OCI-LY1 (cell line): ENCODE data around the gene KLHL5.

Source experiments
- H2AFZ ChIP-seq: fragments of 200-600 bp; sonication (generic), shearing (Covaris generic); 2 replicates; pipeline ENCODE4 v1.6.0; 2014; ENCODE audit warnings: antibody characterized with exemption, mild to moderate bottlenecking, low read length
- H3F3A ChIP-seq: fragments of 200-600 bp; sonication (generic), shearing (Covaris generic); 2 replicates; pipeline ENCODE4 v1.6.0; 2014; ENCODE audit warnings: mild to moderate bottlenecking, antibody characterized with exemption, low read length, moderate library complexity; ENCODE audit not compliant: insufficient read depth
- H3K27ac ChIP-seq: fragments of 200-600 bp; sonication (generic); 2 replicates; pipeline ENCODE4 v1.5.1; 2014; ENCODE audit warnings: low read length, mixed run types, mild to moderate bottlenecking, low read depth; ENCODE audit not compliant: poor library complexity, severe bottlenecking
- H3K27me3 ChIP-seq: fragments of 200-600 bp; sonication (generic); 2 replicates; pipeline ENCODE4 v1.6.0; 2014; ENCODE audit warnings: antibody characterized with exemption, mild to moderate bottlenecking, low read length, moderate library complexity; ENCODE audit not compliant: insufficient read depth
- H3K36me3 ChIP-seq: fragments of 200-600 bp; sonication (generic); 2 replicates; pipeline ENCODE4 v1.6.1; 2014; ENCODE audit warnings: mild to moderate bottlenecking, antibody characterized with exemption, low read length, moderate library complexity, mixed read lengths; ENCODE audit not compliant: insufficient read depth
- H3K4me1 ChIP-seq: fragments of 200-600 bp; sonication (generic); 2 replicates; pipeline ENCODE4 v1.5.1; 2014; ENCODE audit warnings: mild to moderate bottlenecking, low read length, moderate library complexity; ENCODE audit not compliant: insufficient read depth, severe bottlenecking
- H3K4me2 ChIP-seq: fragments of 200-600 bp; sonication (generic), shearing (Covaris generic); 2 replicates; pipeline ENCODE4 v1.6.1; 2014; ENCODE audit warnings: low read length
- H3K4me3 ChIP-seq: fragments of 200-600 bp; sonication (generic); 2 replicates; pipeline ENCODE4 v1.5.1; 2014; ENCODE audit warnings: low read length, low read depth, mild to moderate bottlenecking, mixed read lengths; ENCODE audit not compliant: poor library complexity, severe bottlenecking
- H3K79me2 ChIP-seq: fragments of 200-600 bp; shearing (Covaris generic); 2 replicates; pipeline ENCODE4 v1.6.1; 2016; ENCODE audit warnings: mixed run types, low read length, mixed read lengths; ENCODE audit not compliant: insufficient read depth
- H3K9ac ChIP-seq: fragments of 200-600 bp; sonication (generic), shearing (Covaris generic); 2 replicates; pipeline ENCODE4 v1.6.1; 2014; ENCODE audit warnings: mild to moderate bottlenecking, low read length, mixed read lengths
- H3K9me2 ChIP-seq: fragments of 200-600 bp; sonication (generic), shearing (Covaris generic); 2 replicates; pipeline ENCODE4 v1.6.1; 2014; ENCODE audit warnings: low read depth, mild to moderate bottlenecking, low read length, mixed read lengths
- H3K9me3 ChIP-seq: fragments of 200-600 bp; shearing (Covaris generic); 2 replicates; pipeline ENCODE4 v1.6.1; 2014; ENCODE audit warnings: low read length, mixed read lengths
- H4K20me1 ChIP-seq: fragments of 200-600 bp; sonication (generic), shearing (Covaris generic); 2 replicates; pipeline ENCODE4 v1.6.0; 2016; ENCODE audit warnings: mild to moderate bottlenecking, low read length; ENCODE audit not compliant: insufficient read depth
- CTCF ChIP-seq: fragments of 200-600 bp; sonication (generic), shearing (Covaris generic); IDR thresholded peaks from 2 replicates; pipeline ENCODE4 v1.5.1; 2017; ENCODE audit warnings: mild to moderate bottlenecking, antibody characterized with exemption, low read length, moderate library complexity, mixed read lengths
- EZH2 ChIP-seq: fragments of 200-600 bp; sonication (generic), shearing (Covaris generic); IDR thresholded peaks from 2 replicates; pipeline ENCODE4 v1.8.0; 2017; ENCODE audit warnings: borderline replicate concordance, mixed run types, mild to moderate bottlenecking, antibody characterized with exemption, low read length, moderate library complexity, mixed read lengths

Gene KLHL5

GRCh38 chr4:39068907-39069306 lies 6.9 kb downstream of the KLHL5 start:
- no peaks in the 10 kb centered on the region for H3K4me1 ChIP-seq
- no peaks in the 10 kb centered on the region for H3K27me3 ChIP-seq
- H2AFZ ChIP-seq, result no peak overlapping the region
- no peaks in the 10 kb centered on the region for H3K9me3 ChIP-seq
- H3F3A ChIP-seq, result no peaks in the 10 kb centered on the region
- no peak overlapping the region for H3K4me2 ChIP-seq
- H3K9me2 ChIP-seq, result no peaks in the 10 kb centered on the region
- no peaks in the 10 kb centered on the region for H4K20me1 ChIP-seq
- H3K27ac ChIP-seq, result no peak overlapping the region
- no peak overlapping the region for H3K9ac ChIP-seq
- H3K4me3 ChIP-seq, result no peak overlapping the region
- H3K36me3 ChIP-seq, result peaks cover 3% of the 10 kb centered on the region; the same call in 1 of the 2 replicates
- no peak for TF ChIP-seq CTCF
- no peak for TF ChIP-seq EZH2
- H3K79me2 ChIP-seq, result peaks cover 66% of the 10 kb centered on the region

GRCh38 chr4:39078829-39079228 lies 16.8 kb downstream of the KLHL5 start:
- Histone ChIP-seq H3K9me2 (no peaks in the 10 kb centered on the region), H3K4me2 (no peak overlapping the region), H3F3A (no peaks in the 10 kb centered on the region), H2AFZ (no peak overlapping the region), H3K27ac (no peak overlapping the region), H3K9ac (no peak overlapping the region), H3K4me3 (no peak overlapping the region), H3K79me2 (peaks cover 17% of the 10 kb centered on the region), H3K9me3 (no peaks in the 10 kb centered on the region), H4K20me1 (no peaks in the 10 kb centered on the region), H3K36me3 (peaks cover 57% of the 10 kb centered on the region; the same call in 1 of the 2 replicates), H3K4me1 (no peaks in the 10 kb centered on the region), H3K27me3 (no peaks in the 10 kb centered on the region)
- TF ChIP-seq EZH2 (no peak), CTCF (no peak)

GRCh38 chr4:39083164-39083563 lies 21.1 kb downstream of the KLHL5 start:
- no peaks in the 10 kb centered on the region for H3K9me3 ChIP-seq
- peaks cover 64% of the 10 kb centered on the region; the same call in 1 of the 2 replicates for H3K36me3 ChIP-seq
- TF ChIP-seq CTCF (no peak), EZH2 (no peak)
- no peaks in the 10 kb centered on the region for H3F3A ChIP-seq
- H3K27ac ChIP-seq, result no peak overlapping the region
- H3K9ac ChIP-seq, result no peak overlapping the region
- H4K20me1 ChIP-seq, result no peaks in the 10 kb centered on the region
- H3K4me2 ChIP-seq, result no peak overlapping the region
- no peaks in the 10 kb centered on the region for H3K4me1 ChIP-seq
- no peaks in the 10 kb centered on the region for H3K79me2 ChIP-seq
- H3K9me2 ChIP-seq, result no peaks in the 10 kb centered on the region
- H3K27me3 ChIP-seq, result no peaks in the 10 kb centered on the region
- H3K4me3 ChIP-seq, result no peak overlapping the region
- no peak overlapping the region for H2AFZ ChIP-seq
